ENCODE results near the gene ARHGEF1.

ARHGEF1 gene

GRCh38 chr19:41882568-41883462 lies at the start of gene ARHGEF1:
TSS of gene ARHGEF1 (plus strand) at chr19:41883184. CDS start at chr19:41888083, 4,899 bp downstream.
- DNase-seq (ENCODE audit: low read depth in 1 of 2, low spot score in 1 of 2): peak in 1 of 2 donors; percentile 50

GRCh38 chr19:41837981-41838708 lies 44.8 kb upstream of the ARHGEF1 start:
- DNase-seq (ENCODE audit: low read depth in 1 of 2, low spot score in 1 of 2): no peak

DNA sequence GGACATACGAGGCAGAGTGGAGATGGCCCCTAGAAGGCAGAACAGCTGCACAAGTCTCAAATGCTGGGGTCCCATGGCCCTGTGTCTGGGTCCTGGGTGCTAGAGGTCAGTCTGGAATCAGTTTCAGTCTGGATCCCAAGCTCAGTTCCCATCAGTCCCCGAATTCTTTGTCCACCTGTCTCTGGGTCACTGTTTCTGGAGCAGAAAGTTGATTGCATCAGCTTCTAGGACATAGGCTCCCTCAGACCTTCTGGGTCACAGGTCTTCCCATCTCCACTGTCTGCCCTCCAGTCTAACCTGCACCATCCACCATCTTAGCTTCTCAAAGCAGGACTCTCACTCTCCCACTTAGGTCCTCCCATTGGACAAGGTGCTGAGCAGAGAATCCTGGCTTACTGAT lies 43.8 kb upstream of the ARHGEF1 start:
- DNase-seq (ENCODE audit: low read depth in 1 of 2, low spot score in 1 of 2): no peak

DNA sequence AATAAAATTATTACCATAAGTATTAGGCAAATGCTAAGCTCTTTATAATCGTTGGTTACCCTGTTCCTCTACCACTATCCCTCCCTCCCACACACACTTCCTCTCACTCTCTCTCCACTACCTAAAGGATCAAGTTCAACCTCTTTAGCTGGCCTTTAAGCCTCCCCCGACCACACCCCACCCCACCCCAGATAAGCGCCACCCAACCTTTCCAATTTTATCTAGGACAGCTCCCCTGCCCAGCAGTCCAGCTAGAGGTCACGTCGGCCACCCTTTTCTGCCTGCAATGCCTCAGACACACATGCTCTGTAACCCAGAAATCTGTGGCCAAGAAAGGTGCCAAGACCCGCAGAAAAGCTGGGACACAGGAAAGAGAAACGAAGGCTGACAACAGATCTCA lies 39.6 kb upstream of the ARHGEF1 start:
- DNase-seq (ENCODE audit: low read depth in 1 of 2, low spot score in 1 of 2): no peak

DNA sequence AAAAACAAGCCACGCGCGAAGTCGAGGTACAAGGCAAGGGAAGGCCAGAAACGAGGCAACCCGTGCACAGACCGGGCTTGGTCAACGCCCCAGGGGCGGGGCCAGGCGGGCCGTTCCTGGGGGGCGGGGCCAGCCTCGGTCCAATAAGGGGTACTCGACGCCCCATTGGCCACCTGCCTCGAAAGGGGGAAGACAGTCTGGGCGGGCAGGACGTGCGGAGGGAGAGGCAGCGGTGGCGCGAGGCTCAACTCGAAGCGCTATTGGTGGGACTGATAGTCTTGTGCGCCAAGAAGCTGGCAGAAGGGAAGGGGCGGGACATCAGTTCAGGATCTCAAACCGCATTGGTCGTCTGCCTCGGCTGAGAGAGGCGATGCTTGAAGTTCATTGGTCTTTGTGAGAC lies 38.4 kb upstream of the ARHGEF1 start, which contains the start of gene LYPD4:
TSS of gene LYPD4 (minus strand) at position 83 of the 400 bp plus-strand sequence. CDS start 5,398 bp downstream, outside the sequence.
- no peak for DNase-seq (ENCODE audit: low read depth in 1 of 2, low spot score in 1 of 2)

GRCh38 chr19:41845001-41845050 lies 38.2 kb upstream of the ARHGEF1 start, which contains the start of gene DMRTC2:
TSS of gene DMRTC2 (plus strand) at chr19:41845042. CDS start at chr19:41847429, 2,387 bp downstream.
- DNase-seq (ENCODE audit: low read depth in 1 of 2, low spot score in 1 of 2): no peak

DNA sequence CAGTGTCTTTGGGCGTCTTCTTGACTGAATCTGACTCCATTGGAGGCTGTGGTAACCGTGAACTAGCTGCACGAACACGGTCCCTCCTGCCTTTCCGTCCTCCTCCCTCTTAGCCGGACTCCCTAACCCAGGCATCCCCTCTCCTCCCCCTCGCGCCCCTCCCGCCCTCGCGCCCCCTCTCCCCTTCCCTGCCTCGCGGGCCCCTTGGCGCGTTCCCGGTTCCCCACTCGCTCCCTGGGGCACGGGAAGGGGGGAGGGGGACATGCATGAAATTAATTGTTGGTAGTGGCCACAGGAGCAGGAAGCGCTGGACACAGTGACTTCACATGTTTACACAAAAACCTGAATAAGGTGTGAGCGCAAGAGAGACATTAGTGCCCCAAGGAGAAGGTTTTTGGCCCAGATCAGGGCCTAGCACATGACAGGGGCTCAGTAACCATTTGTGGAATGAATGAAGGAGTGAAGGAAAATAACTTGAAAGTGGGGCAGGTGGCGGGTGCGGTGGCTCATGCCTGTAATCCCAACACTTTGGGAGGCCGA lies 37.9 kb upstream of the ARHGEF1 start:
- DNase-seq (ENCODE audit: low read depth in 1 of 2, low spot score in 1 of 2): no peak

GRCh38 chr19:41847351-41848105 lies 35.5 kb upstream of the ARHGEF1 start:
- DNase-seq (ENCODE audit: low read depth in 1 of 2, low spot score in 1 of 2): no peak

DNA sequence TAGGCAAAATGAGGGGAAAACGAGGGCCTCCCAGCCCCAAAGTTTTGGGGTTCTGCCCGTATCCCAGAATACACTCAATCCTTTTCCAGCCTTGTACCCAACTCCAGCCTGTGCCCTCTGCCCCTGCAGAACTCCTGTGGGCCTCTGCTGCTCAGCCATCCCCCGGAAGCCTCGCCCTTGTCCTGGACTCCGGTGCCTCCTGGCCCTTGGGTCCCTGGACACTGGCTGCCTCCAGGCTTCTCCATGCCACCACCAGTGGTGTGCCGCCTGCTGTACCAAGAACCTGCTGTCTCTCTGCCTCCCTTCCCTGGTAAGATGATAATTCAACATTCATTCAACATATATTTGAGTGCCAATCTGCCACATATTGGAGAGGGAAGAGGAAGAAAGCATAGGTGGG lies 34.3 kb upstream of the ARHGEF1 start:
- DNase-seq (ENCODE audit: low read depth in 1 of 2, low spot score in 1 of 2): no peak

DNA sequence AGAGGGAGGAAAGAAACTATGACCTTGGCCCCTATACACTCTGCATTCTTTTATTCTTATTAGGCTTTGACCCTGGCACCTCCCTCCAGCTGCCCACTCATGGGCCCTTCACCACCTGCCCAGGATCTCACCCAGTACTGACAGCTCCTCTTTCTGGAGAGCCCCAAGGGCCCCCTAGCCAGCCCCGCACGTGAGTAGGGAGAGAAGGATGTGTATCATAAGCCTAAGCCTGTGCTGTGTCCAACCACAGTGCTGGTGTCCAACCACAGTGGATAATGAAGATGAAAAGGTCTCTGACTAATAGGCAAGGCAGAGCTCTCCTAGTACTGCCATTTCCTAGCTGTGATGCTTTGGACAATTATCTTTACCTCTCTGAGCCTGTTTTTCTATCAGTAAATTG lies 33.9 kb upstream of the ARHGEF1 start:
- DNase-seq (ENCODE audit: low read depth in 1 of 2, low spot score in 1 of 2): no peak

- no peak for DNase-seq (ENCODE audit: low read depth in 1 of 2, low spot score in 1 of 2)
Observed at GRCh38 chr19:41850381-41850780, 32.6 kb upstream of the ARHGEF1 start.

GRCh38 chr19:41851456-41851855 lies 31.5 kb upstream of the ARHGEF1 start:
- no peak for DNase-seq (ENCODE audit: low read depth in 1 of 2, low spot score in 1 of 2)

DNA sequence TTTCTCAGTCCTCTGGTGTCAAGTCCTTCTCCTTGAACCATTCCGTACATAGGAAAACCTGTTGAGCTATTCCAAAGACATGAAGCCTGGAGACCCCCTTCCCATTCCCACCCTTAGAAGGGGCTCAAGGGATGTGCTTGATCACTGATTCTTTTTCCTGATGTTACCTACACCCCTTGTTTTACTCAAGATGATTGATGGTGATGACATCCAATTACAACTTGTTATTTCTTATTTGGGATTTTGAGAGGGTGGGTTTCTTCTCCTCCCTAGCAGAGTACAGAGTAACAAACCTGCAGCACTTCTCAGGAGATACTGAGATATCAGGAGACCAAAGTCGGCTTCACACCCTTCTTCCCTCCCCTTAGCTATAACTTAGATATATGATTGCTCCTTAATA lies 29.6 kb upstream of the ARHGEF1 start:
- no peak for DNase-seq (ENCODE audit: low read depth in 1 of 2, low spot score in 1 of 2)

DNA sequence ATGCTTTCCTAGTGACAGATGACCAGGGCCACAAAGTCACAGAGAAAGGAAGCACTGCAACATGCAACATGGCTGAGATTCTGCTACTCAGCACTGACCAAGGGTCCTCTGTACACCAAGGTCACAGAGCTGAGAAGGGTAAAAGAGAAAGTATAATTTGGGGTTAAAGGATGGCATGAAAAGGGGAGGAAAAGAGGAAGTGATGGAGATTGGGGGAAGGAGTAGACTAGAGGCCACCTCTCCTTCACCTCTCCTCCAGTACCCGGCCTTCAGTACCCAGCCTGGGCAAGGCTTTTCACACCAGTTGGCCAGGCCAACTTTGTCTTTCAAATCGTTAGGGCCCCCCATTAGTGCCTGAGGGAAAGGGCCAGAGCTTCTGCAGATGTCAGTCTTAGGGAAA lies 29.2 kb upstream of the ARHGEF1 start:
- DNase-seq (ENCODE audit: low read depth in 1 of 2, low spot score in 1 of 2): no peak

- DNase-seq (ENCODE audit: low read depth in 1 of 2, low spot score in 1 of 2): no peak
Observed at GRCh38 chr19:41859213-41859617, 23.8 kb upstream of the ARHGEF1 start.

DNA sequence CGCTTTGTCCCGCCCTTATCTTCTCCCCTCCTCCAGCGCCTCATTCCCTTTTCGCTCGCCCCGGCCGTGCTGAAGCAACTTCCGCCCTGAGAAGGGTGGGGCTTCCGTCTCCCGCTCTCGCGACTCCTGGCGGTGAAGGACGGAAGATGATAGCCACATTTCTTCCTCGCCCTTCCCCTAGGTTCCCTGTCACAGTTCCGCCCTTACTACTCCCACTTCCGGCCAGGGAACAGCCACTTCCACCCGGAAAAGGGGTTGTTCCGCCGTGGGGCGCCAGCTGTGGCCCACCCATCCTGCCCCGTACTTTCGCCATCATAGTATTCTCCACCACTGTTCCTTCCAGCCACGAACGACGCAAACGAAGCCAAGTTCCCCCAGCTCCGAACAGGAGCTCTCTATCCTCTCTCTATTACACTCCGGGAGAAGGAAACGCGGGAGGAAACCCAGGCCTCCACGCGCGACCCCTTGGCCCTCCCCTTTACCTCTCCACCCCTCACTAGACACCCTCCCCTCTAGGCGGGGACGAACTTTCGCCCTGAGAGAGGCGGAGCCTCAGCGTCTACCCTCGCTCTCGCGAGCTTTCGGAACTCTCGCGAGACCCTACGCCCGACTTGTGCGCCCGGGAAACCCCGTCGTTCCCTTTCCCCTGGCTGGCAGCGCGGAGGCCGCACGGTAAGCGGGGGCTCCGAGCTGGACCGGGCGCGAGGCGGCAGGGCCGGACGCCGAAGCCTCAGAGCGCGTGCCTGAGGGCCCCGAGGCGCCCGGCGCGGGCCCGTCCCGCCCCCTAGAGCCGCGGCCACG lies 23.2 kb upstream of the ARHGEF1 start, which contains the start of gene RPS19:
TSS of gene RPS19 (plus strand) at position 638 of the 801 bp plus-strand sequence. CDS start 520 bp downstream, outside the sequence.
- DNase-seq (ENCODE audit: low read depth in 1 of 2, low spot score in 1 of 2): peak; percentile 97 to 99

DNA sequence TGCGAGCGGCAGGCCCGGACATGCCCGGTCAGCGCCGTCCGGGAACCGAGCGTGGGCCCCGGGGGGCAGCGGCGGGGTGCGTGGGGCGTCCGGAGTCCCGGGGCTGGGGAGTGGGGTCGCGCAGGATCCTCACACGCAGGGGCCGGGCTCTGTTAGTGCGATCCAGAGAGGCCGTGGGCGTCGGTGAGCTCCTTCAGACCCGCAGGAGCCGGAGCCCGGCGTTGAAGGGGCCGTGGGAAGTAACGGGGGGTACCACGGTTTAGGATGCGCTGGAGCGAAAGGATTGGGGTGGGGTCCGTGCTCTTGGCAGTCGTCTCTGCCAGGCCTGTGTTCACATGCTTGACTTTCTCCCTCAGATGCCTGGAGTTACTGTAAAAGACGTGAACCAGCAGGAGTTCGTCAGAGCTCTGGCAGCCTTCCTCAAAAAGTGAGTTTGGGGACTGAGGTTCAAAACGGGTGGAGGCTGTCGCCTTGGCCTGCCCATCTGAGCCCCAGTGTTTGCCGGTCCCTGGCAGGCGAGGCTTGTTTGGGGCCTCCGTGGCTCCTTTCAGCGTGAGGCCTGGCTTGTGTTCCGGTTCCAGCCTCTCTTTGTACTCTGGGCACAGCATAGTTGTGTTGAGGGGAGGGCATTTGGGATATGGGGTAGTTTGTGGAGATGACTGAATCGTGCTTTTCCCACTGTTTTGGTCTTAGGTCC lies 22.4 kb upstream of the ARHGEF1 start:
- DNase-seq (ENCODE audit: low read depth in 1 of 2, low spot score in 1 of 2): no peak

DNA sequence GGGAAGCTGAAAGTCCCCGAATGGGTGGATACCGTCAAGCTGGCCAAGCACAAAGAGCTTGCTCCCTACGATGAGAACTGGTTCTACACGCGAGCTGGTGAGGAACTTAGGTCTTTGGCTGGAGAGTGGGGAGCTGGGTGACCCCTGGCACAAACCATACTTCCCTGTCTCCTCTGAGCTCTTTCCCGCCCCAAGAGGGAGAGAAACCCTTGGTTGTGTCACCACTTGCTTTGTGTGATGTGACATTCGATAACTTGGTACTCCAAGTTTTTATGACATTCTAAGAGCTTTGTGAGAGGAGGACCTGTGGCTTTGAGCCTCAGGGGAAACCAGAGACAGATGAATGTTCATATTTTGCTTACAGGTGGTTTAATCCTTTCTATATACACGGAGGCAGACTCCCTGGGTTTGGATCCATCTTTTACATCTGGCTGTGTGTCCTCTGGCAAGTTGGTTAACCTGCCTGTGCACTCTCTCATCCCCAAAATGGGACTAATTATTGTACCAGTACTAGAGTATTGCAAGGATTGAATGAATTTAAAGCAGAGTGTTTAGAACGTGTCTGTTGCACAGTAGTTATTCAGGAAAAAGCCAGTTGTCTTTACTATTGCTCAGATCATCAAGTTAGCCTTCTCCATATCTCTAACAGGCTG lies 21.7 kb upstream of the ARHGEF1 start:
- DNase-seq (ENCODE audit: low read depth in 1 of 2, low spot score in 1 of 2): no peak

GRCh38 chr19:41861846-41862245 lies 21.1 kb upstream of the ARHGEF1 start:
- DNase-seq (ENCODE audit: low read depth in 1 of 2, low spot score in 1 of 2): no peak

Measured in activated CD4-positive, alpha-beta T cell treated with anti-CD3 and anti-CD28 coated beads, Interleukin-2, amount 50 U/mL, for 24 hours (primary cell).